Measurements from ENCODE around the gene CALHM5.

Gene CALHM5

DNA sequence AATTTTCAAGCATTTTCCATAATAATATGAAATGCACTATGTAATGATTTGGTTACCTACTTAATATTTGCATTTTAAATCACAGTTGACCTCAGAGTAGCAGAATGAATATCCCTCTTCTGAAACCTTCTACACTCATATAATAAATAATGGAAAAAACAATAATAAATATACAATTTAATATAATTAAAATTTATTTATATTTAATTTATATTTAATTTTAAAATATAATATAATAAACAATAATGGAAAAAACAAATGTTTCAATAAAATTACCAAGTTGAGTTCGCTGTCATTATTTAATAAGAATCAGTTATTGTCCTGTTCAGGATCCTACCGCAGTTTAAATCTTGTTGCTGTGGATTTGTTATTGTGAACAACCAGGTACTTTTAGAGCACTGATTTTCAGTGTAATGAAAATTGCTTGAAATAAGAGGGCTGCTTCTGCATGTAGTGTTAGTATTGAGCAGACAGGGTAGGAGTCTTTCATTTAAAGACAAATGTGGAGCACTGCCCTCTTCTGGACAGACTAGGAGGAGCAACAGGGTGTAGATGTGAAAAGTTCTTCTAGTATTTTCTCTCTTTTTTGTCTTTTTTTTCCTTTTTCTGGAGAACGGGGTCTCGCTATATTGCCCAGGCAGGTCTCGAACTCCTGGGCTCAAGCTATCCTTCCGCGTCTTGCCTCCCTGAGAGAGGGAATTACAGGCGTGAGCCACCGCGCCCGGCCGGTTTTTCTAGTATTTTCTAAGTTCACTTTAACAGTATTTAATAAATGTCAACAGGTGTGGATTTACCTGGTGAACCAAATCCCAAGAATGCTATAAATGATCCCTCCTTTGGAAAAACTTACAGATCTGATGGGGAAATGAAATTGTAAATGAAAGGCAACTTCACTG is 20.5 kb downstream of the CALHM5 start:
- Histone ChIP-seq H3K27me3 (ENCODE audit: insufficient read depth, low read depth) (no peaks in the 10 kb centered on the region), H3K36me3 (ENCODE audit: insufficient read depth) (no peaks in the 10 kb centered on the region), H3K4me1 (ENCODE audit: low read depth, poor library complexity, severe bottlenecking) (no peaks in the 10 kb centered on the region), H3K79me2 (ENCODE audit: insufficient read depth, low read depth) (no peaks in the 10 kb centered on the region), H3K27ac (no peak overlapping the region), H3K4me2 (no peak overlapping the region), H3K9ac (no peak overlapping the region), H2AFZ (ENCODE audit: low read depth) (no peak overlapping the region), H3K4me3 (IDR thresholded peaks at IDR 0.05; ENCODE audit: insufficient read depth, low read depth, low read length) (no peak overlapping the region), H4K20me1 (ENCODE audit: insufficient read depth) (no peaks in the 10 kb centered on the region)
- TF ChIP-seq, protein P1, sequence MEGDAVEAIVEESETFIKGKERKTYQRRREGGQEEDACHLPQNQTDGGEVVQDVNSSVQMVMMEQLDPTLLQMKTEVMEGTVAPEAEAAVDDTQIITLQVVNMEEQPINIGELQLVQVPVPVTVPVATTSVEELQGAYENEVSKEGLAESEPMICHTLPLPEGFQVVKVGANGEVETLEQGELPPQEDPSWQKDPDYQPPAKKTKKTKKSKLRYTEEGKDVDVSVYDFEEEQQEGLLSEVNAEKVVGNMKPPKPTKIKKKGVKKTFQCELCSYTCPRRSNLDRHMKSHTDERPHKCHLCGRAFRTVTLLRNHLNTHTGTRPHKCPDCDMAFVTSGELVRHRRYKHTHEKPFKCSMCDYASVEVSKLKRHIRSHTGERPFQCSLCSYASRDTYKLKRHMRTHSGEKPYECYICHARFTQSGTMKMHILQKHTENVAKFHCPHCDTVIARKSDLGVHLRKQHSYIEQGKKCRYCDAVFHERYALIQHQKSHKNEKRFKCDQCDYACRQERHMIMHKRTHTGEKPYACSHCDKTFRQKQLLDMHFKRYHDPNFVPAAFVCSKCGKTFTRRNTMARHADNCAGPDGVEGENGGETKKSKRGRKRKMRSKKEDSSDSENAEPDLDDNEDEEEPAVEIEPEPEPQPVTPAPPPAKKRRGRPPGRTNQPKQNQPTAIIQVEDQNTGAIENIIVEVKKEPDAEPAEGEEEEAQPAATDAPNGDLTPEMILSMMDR (conservative IDR thresholded peaks at IDR 0.05; ENCODE audit: low read depth, low read length): peak; percentile 74

DNA sequence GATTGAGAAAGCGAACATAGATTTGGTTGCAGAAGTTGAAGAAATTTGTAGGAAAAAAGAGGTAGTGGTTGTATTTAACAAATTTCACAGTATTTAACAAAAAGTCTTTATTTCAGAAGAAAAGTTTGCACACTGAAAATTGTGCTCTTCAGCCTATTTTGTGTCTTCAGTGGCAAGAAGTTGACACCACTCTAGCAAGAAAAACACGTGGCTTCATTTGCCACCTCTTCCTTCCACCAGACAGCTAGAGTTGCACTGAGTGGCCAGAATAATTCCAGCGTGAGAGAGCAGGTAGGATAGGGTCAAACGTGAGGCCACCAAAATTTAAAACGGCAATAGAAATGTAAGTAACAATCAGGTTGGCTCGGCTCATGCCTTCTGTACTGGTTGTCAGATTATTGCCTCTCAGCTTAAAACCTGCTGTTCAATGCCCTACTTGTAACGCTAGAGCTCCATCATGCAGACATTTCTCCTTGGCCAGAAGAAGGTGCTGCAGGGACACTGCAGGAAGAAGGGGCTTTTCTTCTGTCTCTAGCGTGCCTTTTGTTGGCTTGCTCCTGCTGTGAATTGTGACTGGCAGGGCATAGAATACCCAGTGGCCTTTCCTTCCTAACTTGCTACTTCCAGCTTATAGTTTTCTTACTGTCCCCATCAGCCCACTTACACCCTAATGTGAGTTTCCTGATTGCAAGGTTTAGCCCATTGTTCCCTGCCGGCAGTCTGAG is 22.0 kb downstream of the CALHM5 start:
- H3K27ac ChIP-seq: no peak overlapping the region

DNA sequence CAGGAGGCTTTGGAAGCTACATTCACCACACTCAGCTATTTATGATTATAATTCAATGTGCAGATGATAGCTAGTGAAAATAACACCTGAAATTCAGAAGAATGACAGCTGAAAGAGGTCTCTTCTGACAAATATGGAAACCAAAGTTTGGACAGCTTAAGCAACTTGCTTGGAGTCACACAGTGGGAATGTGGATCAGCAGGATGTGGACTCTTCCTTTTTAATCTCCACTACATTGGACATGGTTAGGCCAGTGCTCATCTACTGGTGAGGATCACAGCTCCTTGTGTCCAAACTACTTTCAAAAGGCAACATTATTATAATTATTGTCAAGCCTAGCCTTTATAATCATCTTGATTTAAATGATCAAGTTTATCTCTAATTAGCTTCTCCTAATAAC is 23.7 kb downstream of the CALHM5 start:
- Histone ChIP-seq H3K4me1 (ENCODE audit: low read depth, poor library complexity, severe bottlenecking) (no peaks in the 10 kb centered on the region), H3K9ac (no peak overlapping the region), H3K4me2 (no peak overlapping the region), H3K36me3 (ENCODE audit: insufficient read depth) (no peaks in the 10 kb centered on the region), H3K4me3 (IDR thresholded peaks at IDR 0.05; ENCODE audit: insufficient read depth, low read depth, low read length) (no peak overlapping the region), H3K27ac (no peak overlapping the region), H4K20me1 (ENCODE audit: insufficient read depth) (no peaks in the 10 kb centered on the region), H3K79me2 (ENCODE audit: insufficient read depth, low read depth) (no peaks in the 10 kb centered on the region), H2AFZ (ENCODE audit: low read depth) (no peak overlapping the region), H3K27me3 (ENCODE audit: insufficient read depth, low read depth) (no peaks in the 10 kb centered on the region)
- TF ChIP-seq, protein P1 (conservative IDR thresholded peaks at IDR 0.05; ENCODE audit: low read depth, low read length): no peak

More for the DNA sequence above, 22.0 kb downstream of the CALHM5 start:
- Histone ChIP-seq H3K4me3 (IDR thresholded peaks at IDR 0.05; ENCODE audit: insufficient read depth, low read depth, low read length) (no peak overlapping the region), H3K27me3 (ENCODE audit: insufficient read depth, low read depth) (no peaks in the 10 kb centered on the region), H3K4me1 (ENCODE audit: low read depth, poor library complexity, severe bottlenecking) (no peaks in the 10 kb centered on the region), H3K79me2 (ENCODE audit: insufficient read depth, low read depth) (no peaks in the 10 kb centered on the region), H3K36me3 (ENCODE audit: insufficient read depth) (no peaks in the 10 kb centered on the region), H3K9ac (no peak overlapping the region), H4K20me1 (ENCODE audit: insufficient read depth) (no peaks in the 10 kb centered on the region), H3K4me2 (no peak overlapping the region), H2AFZ (ENCODE audit: low read depth) (no peak overlapping the region)
- TF ChIP-seq, protein P1 (conservative IDR thresholded peaks at IDR 0.05; ENCODE audit: low read depth, low read length): no peak

DNA sequence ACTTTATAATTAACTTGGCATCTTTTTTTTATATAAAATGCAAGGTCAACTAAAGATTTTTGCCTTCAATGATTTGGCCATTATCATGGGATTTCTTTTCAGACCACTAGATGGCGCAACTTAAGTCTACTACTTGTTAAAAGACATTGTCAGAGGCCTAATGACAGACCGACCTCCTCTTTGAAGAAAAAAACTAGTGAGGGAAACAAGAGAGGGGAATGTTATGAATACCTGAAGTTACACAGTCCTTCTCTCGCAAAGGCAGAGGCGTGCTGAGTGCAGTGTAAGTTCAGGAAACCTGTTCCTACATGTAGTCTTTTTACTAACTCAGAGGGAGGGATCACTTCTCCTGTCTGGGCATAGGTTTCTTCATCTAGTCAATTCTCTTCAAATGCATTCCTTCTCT is 24.8 kb downstream of the CALHM5 start:
- H3K79me2 ChIP-seq (ENCODE audit: insufficient read depth, low read depth): no peaks in the 10 kb centered on the region
- no peaks in the 10 kb centered on the region for H4K20me1 ChIP-seq (ENCODE audit: insufficient read depth)
- H3K4me3 ChIP-seq (IDR thresholded peaks at IDR 0.05; ENCODE audit: insufficient read depth, low read depth, low read length): no peak overlapping the region
- H3K9ac ChIP-seq: no peak overlapping the region
- no peaks in the 10 kb centered on the region for H3K4me1 ChIP-seq (ENCODE audit: low read depth, poor library complexity, severe bottlenecking)
- no peak overlapping the region for H2AFZ ChIP-seq (ENCODE audit: low read depth)
- H3K4me2 ChIP-seq: no peak overlapping the region
- H3K27me3 ChIP-seq (ENCODE audit: insufficient read depth, low read depth): no peaks in the 10 kb centered on the region
- H3K36me3 ChIP-seq (ENCODE audit: insufficient read depth): no peaks in the 10 kb centered on the region
- H3K27ac ChIP-seq: no peak overlapping the region
- TF ChIP-seq, protein P1 (conservative IDR thresholded peaks at IDR 0.05; ENCODE audit: low read depth, low read length): peak; percentile 70
